Uterus (tissue), 2 donors: ENCODE data around the gene TMEM212.

Experiments used
- CTCF ChIP-seq, 4 experiments: fragments of 200-600 bp in 2 of 4; fragments of 450-650 bp in 2 of 4; sonication (generic) in 2 of 4; IDR thresholded peaks; one replicate each; pipeline ENCODE4 v1.5.1; 2016 to 2019; ENCODE audit warnings: antibody characterized with exemption in 4 of 4, mild to moderate bottlenecking in 2 of 4, moderate library complexity in 1 of 4
- POLR2A ChIP-seq, 2 donors: fragments of 450-650 bp; IDR thresholded peaks; one replicate each; pipeline ENCODE4 v1.6.1; 2016; ENCODE audit warnings: antibody characterized with exemption in 2 of 2, mild to moderate bottlenecking in 1 of 2, moderate library complexity in 1 of 2

GRCh38 chr3:171810629-171811294, 32.4 kb upstream of the TMEM212 start:
- no peak for TF ChIP-seq POLR2A (IDR thresholded peaks at IDR 0.05)
- no peak for TF ChIP-seq CTCF (IDR thresholded peaks at IDR 0.05)
